ENCODE data around the gene GET4.
"Not testable (repeated sequence)": the region's sequence is repeated elsewhere in the genome, so short reads cannot be mapped to it uniquely, and the experiment has no call there.

Gene GET4

GRCh38 chr7:872685-873084 lies 3.7 kb upstream of the GET4 start:
- not testable (repeated sequence) for DNase-seq

GRCh38 chr7:873367-874002 lies 2.9 kb upstream of the GET4 start:
- peak; percentile 31 to 64 for DNase-seq

GRCh38 chr7:874031-874749 lies 2.2 kb upstream of the GET4 start:
- DNase-seq = no peak

GRCh38 chr7:875051-875450 lies 1.3 kb upstream of the GET4 start:
- no peak for DNase-seq

- DNase-seq = no peak
Measured at GRCh38 chr7:875476-876076, 778 bp upstream of the GET4 start.

GRCh38 chr7:876972-877311 lies 588 bp downstream of the GET4 start:
- DNase-seq = no peak

GRCh38 chr7:877312-878232 lies 1.2 kb downstream of the GET4 start:
- no peak for DNase-seq

- DNase-seq = no peak
Measured at GRCh38 chr7:879093-879492, 2.7 kb downstream of the GET4 start.

- no peak for DNase-seq
Measured at GRCh38 chr7:879706-880105, 3.4 kb downstream of the GET4 start.

GRCh38 chr7:880450-880849 lies 4.1 kb downstream of the GET4 start:
- DNase-seq = no peak

GRCh38 chr7:881441-882234 lies 5.3 kb downstream of the GET4 start:
- DNase-seq = no peak

- DNase-seq = no peak
Measured at GRCh38 chr7:882336-883035, 6.1 kb downstream of the GET4 start.

GRCh38 chr7:883055-884021 lies 7.0 kb downstream of the GET4 start:
- DNase-seq = no peak

- DNase-seq = no peak
Measured at GRCh38 chr7:884191-885003, 8.0 kb downstream of the GET4 start.

- DNase-seq = no peak
Measured at GRCh38 chr7:885261-885892, 9.0 kb downstream of the GET4 start.

- DNase-seq = no peak
Measured at GRCh38 chr7:885893-886625, 9.7 kb downstream of the GET4 start.

GRCh38 chr7:886626-887487 lies 10.5 kb downstream of the GET4 start:
- no peak for DNase-seq

GRCh38 chr7:887488-887820 lies 11.1 kb downstream of the GET4 start:
- DNase-seq = no peak
